HG02610 (cell line): ENCODE data around the gene MMP3.
A peak's percentile ranks its signal among the peaks of the same experiment; 100 is the strongest.

Source experiments
- ATAC-seq: cut with Tn5 transposase; IDR thresholded peaks from one replicate; pipeline ENCODE4 v1.9.1; 2021; ENCODE audit warnings: mild to moderate bottlenecking, moderate library complexity; ENCODE audit not compliant: unreplicated experiment

Gene MMP3

DNA sequence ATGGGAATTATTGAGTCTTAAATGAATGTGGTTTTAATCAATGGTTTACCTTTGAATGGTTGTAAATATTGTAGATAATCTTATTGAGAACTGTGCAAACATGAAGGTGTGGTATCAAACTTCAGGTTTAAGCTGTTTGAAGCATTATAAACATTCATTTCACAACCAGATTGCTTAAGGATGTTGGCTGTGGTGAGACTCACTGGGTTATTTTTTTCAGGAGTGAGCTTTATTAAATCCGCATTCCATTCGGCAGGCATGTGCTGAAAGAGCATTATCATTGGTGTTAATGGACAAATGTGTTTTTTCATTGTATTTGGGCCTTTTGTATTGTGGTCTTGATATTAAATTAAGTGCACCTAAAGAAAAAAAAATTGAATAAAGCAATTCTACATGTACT lies 9.7 kb downstream of the MMP3 start:
- no peak for ATAC-seq

DNA sequence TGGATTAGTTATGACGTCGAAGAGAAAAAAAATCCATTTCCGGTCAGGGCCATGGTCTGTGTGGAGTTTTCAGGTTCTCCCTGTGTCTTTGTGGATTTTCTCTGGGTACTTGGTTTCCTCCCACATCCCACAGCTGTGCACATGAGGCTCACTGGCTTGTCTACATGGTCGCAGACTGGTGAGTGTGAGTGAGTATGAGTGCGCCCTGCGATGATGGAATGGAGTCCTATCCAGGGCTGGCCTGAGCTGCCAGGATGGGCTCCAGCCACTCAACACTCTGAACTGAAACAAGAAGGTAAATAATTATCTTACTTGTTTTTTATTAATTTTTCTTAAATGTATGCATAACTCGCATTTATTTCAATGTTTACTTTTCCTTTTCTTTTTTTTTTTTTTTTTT lies 10.8 kb downstream of the MMP3 start:
- ATAC-seq, result no peak

DNA sequence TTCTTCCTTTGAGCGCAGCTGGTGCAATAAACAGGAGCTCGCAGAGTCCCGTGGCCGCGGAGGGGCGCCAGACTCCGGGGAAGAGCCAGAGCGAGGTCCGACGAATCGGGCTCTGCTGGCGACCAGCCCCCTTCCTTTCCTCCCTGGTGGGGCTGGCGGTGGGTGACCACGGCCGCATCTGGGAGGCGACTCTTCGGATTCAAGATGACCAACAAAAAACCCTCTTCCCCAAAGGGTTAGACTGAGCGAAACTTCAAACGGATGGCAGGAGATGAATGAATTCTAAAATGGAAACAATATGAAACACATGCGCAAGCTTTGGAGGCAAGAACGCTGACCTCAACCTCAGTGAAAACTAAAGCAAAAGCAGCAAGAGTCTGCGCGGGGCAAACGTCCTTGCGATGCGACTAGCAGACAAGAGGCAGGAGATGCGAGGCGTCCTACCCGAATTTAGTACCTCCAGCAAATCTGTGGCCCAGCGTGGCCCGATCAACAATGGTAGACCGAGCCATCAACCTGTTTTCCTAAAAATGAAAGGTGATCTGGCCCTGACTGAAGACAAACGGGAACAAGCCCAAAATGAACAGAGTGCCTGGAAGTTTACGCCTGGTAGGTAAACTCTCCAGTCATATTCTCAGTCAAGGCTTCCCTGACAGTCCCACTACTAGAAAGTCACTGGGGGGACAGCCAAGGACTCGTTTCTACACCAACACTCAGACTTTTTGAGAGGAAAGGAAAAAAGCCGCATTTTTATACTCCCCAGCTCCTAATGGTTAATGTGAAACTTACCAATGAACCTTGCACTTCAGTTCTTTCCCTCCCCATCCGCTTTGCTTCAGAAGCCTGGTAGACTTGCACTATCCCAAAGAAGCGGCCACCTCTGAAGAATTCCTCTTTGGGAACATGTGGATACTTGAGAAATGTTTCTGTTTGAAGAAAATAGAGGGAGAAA lies 11.6 kb downstream of the MMP3 start:
- ATAC-seq, result no peak

DNA sequence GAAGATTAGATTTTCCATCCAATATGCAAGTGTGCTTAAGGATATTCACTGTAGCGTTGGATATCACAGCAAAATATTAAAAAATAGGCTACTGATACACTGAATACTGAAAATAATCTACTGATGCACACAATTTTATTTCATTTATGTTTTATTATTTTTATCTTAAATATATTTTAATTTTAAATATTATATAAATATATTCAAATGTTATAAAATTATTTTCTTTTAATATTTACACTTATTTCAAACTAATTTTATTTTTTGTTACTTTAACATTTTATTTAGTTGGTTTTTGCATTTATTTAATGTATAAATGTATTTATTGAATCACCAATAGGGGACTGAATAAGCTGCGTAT lies 12.3 kb downstream of the MMP3 start:
- ATAC-seq, result no peak

DNA sequence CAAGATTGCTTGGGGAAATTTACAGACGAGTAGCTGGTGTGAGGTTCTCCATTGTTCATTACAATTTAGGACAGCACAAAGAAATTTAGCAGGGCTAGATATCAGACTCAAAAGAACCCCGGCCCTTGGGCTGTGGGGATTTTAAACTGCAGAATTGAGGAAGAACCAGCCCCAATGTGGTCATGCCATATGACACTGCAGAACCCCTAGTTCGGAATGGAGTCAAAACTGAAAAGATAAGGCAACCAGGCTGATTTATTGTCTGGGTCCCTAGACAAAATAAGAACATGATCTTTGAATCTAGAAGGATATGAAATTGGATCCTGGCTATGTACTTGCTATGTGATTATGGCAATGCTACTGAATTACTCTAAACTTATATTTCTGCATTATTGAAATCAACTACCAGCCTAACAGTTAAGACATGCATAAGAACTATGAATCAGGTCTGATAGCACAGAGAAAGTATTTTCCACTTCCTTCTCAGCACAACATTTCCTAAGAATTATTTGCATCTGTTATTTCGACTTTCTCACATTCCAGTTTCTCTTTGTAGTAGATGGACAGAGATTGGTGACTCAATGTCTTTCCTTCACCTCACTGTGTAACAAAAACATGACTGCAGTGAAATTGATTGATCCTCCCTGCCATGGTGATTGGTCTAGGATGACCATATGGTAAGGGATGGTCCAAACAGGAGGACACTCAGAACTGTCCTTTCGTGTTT lies 13.2 kb downstream of the MMP3 start:
- no peak for ATAC-seq

DNA sequence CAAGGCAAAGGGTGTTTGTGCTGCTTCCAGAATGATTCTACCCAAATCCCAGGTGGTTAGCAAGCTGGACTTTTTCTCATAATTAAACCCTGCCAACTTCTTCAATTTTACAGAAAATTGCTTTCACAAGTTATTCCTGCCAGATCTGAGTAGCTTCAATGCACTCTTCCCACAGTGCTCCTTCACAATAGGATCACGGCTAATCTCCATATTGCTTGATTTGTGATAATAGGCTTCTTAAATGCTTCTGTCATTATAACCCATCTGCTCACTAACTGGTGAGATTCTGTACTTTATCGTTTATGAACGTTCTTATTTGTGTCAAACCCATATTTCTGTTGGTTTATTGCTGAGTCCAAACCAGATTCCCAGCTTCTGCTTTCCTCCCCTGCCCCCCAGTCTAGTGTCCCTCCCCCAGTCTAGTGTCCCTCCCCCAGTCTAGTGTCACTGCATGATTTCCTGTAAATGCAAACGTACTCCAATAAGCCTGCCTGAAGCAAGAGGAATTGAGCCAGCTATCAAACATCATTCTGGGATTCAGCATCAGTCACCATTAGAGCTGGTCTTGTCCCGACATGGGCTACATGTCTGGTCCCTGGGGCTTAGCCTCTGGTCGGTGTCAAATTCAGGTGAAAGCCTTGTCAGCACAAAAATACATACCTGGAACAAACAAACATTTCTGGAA lies 14.0 kb downstream of the MMP3 start:
- ATAC-seq, result no peak

DNA sequence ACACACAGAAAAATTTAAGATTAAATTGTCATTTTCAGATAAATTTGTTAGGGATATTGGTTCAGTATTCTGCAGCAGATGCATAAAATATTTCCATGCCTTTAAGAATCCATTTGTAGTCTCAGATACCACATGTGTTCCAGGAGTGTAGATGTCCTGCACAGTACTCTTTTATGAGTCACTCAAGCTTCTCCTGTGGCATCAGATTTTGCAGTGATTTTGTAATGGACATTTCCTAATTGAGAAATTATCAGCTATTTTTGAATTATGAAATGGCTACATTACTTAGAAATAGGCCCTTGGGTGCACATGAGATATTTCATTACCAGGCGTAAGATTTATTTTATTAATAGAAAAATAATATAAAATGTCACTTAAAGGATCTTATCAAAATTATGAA lies 18.9 kb downstream of the MMP3 start:
- ATAC-seq, result no peak

DNA sequence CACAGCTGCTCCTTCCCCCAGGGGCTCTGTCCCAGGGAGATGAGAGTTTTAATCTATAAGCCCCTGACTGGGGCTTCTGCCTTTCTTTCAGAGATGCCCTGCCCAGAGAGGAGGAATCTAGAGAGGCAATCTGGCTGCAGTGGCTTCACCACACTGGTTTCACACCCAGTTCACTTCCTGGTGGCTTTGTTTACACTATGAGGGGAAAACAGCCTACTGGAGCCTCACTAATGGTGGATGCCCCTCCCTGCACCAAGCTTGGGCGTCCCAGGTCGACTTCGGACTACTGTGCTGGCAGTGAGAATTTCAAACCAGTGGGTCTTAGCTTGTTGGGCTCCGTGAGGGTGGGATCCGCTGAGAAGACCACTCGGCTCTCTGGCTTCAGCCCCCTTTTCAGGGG lies 23.9 kb downstream of the MMP3 start:
- ATAC-seq, result no peak

DNA sequence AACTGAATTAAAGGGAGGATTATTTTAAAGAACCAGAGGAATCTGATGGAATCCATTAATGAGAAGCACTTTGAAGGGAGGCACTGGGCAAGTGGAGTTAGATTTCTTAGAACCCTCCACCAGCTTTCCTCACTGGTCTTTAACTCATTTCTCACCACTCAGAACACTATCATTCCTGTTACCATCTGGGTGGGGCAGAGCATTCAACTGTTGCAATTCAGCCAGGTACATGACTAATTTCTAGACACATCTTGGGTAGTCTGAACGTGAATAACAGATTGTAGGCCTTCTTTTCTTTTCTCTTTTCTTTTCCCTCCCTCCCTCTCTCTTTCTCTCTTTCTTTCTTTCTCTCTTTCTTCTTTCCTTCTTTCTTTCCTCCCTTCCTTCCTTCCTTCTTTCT lies 29.9 kb downstream of the MMP3 start:
- no peak for ATAC-seq

DNA sequence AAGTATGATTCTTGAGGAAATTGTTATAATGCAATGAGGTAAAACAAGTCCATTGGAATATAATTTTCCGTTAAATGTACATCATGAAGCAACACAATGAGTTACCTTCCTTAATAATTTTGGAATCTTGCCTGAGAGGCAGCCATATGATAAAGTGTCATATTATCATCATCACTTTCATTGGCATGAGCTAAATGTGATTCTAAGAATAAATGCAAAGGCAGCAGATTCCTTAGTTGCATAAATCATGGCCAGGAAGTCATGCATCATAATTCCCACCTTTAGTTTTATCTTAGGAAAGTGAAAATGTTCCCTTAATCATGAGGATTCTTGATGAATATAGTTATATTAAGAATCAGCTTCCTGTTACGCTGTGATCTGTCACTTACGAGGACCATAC lies 31.2 kb downstream of the MMP3 start:
- no peak for ATAC-seq

DNA sequence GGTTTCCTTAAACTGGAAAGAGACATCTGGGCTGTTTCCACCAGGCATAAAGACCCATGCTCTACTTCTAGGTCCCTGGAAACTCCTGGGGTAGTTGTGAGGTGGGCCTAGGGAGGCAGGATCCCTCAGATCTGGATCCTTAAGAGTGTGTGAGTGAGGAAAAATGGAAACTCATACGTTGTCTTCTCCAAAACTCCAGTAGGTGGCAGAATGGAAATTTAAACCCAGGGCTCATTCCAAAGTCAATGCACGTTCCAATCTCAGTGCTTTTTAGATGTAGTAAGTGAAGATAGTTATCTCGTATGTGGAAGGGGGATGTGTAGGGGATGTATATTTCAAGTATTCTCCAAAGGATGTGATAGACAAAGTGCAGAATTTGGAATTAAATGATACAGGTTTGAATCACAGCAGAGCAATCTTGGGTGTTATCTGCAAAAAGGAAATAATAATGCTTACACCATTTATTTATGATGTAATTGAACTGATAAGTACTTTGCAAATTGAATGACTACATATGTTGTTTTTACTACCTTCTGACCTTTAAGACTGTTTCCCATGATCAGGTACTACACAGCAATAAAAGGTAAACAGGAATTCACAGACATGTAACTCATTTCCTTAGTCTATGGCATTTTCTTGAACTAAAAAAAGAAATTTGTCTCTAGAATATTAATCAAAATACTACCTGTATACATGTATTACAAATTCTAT lies 32.3 kb downstream of the MMP3 start:
- no peak for ATAC-seq

DNA sequence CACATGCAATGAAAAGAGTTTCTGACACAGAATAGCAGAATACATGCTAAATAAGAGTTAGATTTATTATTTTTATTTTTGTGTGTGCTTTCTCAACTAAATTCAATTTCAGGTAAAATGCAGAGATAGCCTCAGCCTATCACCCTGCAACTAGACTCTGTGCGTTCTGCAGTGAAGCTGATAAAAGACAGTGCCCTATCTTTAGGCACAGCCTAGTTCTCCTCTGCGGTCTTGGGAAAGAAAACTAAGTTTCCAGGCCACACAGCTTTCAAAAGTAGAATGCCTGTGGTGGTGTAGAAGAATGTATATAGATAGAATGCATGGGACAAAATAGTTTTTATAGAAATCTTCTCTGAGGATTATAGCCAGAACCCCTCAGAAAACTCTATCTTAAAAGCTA lies 33.4 kb downstream of the MMP3 start:
- no peak for ATAC-seq

DNA sequence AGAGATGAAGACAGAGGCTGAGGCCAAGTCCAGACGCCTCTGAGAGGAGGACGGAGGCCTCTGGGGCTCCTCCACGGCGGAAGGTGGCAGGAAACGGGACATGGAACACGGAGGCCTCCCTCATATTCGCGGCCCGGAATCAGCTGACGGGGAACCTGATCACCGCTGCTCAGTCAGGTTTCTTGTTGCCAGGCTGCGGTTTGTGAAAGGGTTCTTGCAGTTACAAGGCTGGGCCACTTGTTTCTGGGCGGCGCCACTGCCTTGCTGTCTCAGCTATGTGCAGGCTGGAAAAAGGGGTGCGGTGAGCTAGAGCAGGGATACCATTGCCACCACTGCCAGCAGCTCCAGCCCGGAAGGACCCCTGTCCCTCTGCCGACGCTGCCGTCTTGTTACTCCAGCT lies 35.5 kb downstream of the MMP3 start:
- peak; percentile 53 for ATAC-seq

DNA sequence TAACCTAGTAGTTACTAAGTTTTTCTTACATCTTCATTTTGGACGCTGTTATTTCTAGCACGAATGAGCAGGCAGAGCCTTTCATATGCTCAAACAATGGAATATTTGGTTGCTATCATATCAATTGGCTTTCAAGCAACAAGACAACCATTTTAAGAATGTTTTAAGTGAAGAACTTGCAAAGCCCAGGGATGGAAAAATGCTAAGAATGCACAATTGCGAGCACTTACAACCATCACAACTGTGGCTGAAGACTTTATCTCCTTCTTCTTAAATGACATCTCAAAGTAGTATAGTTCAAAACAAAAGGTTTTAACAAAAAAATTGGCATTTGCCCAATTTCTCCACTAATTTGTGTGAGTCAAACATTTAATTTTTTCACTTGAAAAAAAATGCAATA lies 37.1 kb downstream of the MMP3 start:
- ATAC-seq, result no peak

DNA sequence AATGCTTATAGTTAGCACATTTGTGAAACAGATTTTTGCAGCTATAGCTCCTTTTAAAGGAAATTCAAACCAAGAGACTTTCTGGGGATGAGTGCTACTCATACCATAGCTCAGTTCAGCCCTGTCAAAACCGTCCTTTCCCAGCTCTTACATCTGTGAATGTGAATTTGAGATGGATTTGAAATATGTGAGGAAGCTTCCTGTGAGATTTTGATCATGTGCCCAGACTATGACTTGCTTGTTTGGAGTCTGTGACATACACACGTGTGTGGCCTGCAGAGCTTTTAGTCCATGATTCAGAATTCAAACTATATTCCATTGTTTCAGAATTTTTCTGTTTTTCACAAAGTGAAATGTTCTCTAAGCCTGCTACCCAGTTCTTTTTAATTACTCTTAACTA lies 41.1 kb downstream of the MMP3 start:
- no peak for ATAC-seq

DNA sequence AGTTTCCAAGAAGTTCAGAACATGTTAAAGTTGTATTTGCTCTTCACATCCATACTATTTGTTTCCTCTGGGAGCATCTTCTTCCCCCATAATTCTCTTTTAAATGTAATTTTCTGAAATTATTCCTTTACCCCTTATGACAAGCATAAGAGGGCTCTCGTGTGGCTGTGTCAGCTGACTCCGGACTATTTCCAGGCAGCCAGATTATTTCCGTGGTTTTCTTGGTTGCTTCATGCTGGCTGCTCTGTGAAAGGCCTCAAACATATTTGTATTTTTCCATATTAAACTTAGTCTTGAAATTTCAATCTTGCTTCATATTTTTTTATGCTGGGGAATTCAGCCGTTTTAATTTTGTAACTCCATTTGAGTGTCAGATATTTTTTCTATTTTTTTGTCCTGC lies 42.6 kb downstream of the MMP3 start:
- no peak for ATAC-seq

DNA sequence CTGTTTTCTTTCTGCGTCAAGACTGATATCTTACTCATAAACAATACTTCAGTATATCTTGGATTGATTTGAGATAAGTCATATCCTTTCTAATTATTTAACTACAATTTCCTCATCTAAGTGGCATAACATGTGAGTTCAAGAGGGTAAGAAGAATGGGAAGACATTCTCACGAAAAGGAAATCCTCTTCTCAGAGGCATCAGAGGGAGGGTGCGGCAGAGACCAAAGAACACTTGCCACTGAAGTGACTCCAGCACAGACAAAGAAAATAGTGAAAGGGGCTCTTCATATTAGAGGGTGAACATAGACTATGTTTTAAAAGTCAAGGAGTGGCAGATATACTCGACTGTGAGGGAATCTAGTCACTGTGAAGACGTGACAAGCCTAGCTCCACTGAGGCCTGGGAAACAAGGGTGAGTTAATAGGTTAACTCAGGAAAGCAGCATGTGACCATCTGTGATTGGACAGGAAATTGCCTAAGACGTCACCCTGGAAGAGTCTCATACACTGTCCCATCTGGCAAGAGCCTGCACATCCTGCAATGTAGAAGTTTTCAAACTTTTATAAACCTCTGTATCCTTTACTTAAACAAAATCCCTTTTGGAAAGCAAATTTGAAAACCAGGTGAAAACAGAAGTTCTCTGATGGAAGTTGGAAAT lies 43.6 kb downstream of the MMP3 start:
- no peak for ATAC-seq

DNA sequence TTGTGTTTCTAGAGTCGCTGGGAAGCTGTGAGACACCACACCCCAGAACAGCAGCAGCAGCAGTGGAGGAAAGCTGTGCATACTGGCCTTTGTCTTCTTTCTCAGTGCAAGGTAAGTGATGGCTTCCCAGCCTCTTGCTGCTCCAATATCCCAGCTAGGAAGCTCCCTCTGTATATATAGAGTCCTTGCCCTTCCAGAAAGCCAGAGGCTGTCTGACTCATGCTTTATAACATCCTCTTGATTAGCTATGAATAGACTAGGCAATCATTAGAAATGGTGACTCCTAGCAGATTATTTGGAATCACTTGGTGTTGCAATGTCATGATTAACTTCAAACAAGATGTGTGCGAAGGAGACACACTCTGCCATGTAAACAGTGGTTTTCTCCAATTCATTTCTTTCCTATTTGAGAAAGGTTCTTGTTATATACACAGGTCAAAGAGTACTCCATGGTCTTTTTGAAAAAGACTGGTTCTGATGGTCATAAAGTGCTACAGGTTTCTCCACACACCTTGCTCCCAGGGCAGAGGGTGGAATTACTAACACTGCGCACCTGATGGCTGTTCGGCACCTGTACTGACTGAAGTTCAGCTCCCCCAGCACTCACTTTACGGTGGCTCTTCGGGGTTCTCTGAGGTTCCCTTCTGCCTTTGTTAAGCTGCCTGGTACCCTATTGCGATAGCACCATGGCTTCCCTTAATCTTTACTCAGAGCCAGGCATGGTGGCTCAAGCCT lies 45.2 kb downstream of the MMP3 start, which contains the start of gene MMP1:
TSS of gene MMP1 (minus strand) at position 149 of the 735 bp plus-strand sequence. CDS start at position 81, 68 bp downstream.
- ATAC-seq, result no peak

DNA sequence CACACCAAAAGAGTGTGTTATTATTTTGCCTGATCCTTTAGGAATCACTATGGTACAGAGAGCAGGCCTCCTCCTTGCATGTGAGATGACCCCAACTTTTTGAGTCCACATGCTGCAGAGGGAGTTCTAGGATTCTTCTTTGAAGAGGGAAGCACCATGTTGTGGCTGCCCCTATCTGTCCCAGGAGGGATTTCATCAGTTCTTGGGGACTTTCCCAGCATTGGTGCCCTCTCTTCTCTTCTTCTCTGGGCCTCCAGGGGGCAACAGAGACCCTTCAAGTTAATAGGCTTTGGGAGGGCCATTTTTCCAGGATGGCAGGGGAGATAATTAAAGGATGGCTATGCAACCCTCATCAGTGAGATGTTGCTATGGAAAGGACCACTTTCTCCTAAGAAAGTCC lies 49.0 kb downstream of the MMP3 start:
- peak; percentile 94 for ATAC-seq
